ENCODE results near the gene MRPL37.
A peak's percentile ranks its signal among the peaks of the same experiment; 100 is the strongest.
"Not testable (repeated sequence)": the region's sequence is repeated elsewhere in the genome, so short reads cannot be mapped to it uniquely, and the experiment has no call there.

MRPL37 gene

GRCh38 chr1:54220004-54220811, 20.2 kb downstream of the MRPL37 start:
- DNase-seq: no peak

- no peak for DNase-seq
Observed at GRCh38 chr1:54221113-54221834, 21.3 kb downstream of the MRPL37 start.

- DNase-seq: no peak
Observed at GRCh38 chr1:54221867-54222484, 22.0 kb downstream of the MRPL37 start.

- DNase-seq: no peak
Observed at GRCh38 chr1:54222711-54223110, 22.7 kb downstream of the MRPL37 start.

- no peak for DNase-seq
Observed at GRCh38 chr1:54223441-54224202, 23.7 kb downstream of the MRPL37 start.

- DNase-seq: no peak
Observed at GRCh38 chr1:54224233-54224632, 24.3 kb downstream of the MRPL37 start.

- no peak for DNase-seq
Observed at GRCh38 chr1:54225378-54225777, 25.4 kb downstream of the MRPL37 start.

GRCh38 chr1:54225986-54226559, 26.1 kb downstream of the MRPL37 start:
- no peak for DNase-seq

- DNase-seq: no peak
Observed at GRCh38 chr1:54227091-54227602, 27.2 kb downstream of the MRPL37 start.

- DNase-seq: no peak
Observed at GRCh38 chr1:54227891-54228310, 27.9 kb downstream of the MRPL37 start.

GRCh38 chr1:54228638-54229079, 28.7 kb downstream of the MRPL37 start:
- no peak for DNase-seq

GRCh38 chr1:54229281-54229891, 29.4 kb downstream of the MRPL37 start:
- peak; percentile 10 for DNase-seq

GRCh38 chr1:54230507-54231339, 30.8 kb downstream of the MRPL37 start:
- DNase-seq: no peak

GRCh38 chr1:54233196-54233595, 33.2 kb downstream of the MRPL37 start:
- DNase-seq: not testable (repeated sequence)

- no peak for DNase-seq
Observed at GRCh38 chr1:54234284-54234683, 34.3 kb downstream of the MRPL37 start.

GRCh38 chr1:54237586-54237985, 37.6 kb downstream of the MRPL37 start:
- DNase-seq: no peak

GRCh38 chr1:54238353-54239034, 38.5 kb downstream of the MRPL37 start:
- no peak for DNase-seq

- no peak for DNase-seq
Observed at GRCh38 chr1:54239035-54239383, 39.0 kb downstream of the MRPL37 start.

GRCh38 chr1:54239631-54240031, 39.7 kb downstream of the MRPL37 start:
- DNase-seq: no peak

- DNase-seq: no peak
Observed at GRCh38 chr1:54240741-54241335, 40.9 kb downstream of the MRPL37 start.

Data from CD4-positive, alpha-beta T cell treated with Interleukin-17A for 4 hours (primary cell).